ENCODE data around the gene DCTN1.

The DCTN1 gene

GRCh38 chr2:74364533-74365505 is 15.3 kb downstream of the DCTN1 start:
- no peak for DNase-seq (ENCODE audit: low read depth)
- TF ChIP-seq CTCF (IDR thresholded peaks at IDR 0.05; ENCODE audit: low read length, missing control alignments): no peak
- no peak overlapping the region for H3K4me3 ChIP-seq (replicated peaks; ENCODE audit: low read depth, low read length)

GRCh38 chr2:74361327-74361726 is 18.8 kb downstream of the DCTN1 start:
- no peak for DNase-seq (ENCODE audit: low read depth)
- no peak for TF ChIP-seq CTCF (IDR thresholded peaks at IDR 0.05; ENCODE audit: low read length, missing control alignments)
- no peak overlapping the region for H3K4me3 ChIP-seq (replicated peaks; ENCODE audit: low read depth, low read length)

- DNase-seq (ENCODE audit: low read depth): no peak
- TF ChIP-seq CTCF (IDR thresholded peaks at IDR 0.05; ENCODE audit: low read length, missing control alignments): no peak
- no peak overlapping the region for H3K4me3 ChIP-seq (replicated peaks; ENCODE audit: low read depth, low read length)
Measured at GRCh38 chr2:74357627-74358026, 22.5 kb downstream of the DCTN1 start.

- DNase-seq (ENCODE audit: low read depth): no peak
- H3K4me3 ChIP-seq (replicated peaks; ENCODE audit: low read depth, low read length): no peak overlapping the region
- no peak for TF ChIP-seq CTCF (IDR thresholded peaks at IDR 0.05; ENCODE audit: low read length, missing control alignments)
Measured at GRCh38 chr2:74349889-74350288, 30.2 kb downstream of the DCTN1 start.

- TF ChIP-seq CTCF (IDR thresholded peaks at IDR 0.05; ENCODE audit: low read length, missing control alignments): no peak
- no peak for DNase-seq (ENCODE audit: low read depth)
- no peak overlapping the region for H3K4me3 ChIP-seq (replicated peaks; ENCODE audit: low read depth, low read length)
Measured at GRCh38 chr2:74347742-74348141, 32.4 kb downstream of the DCTN1 start.

- TF ChIP-seq CTCF (IDR thresholded peaks at IDR 0.05; ENCODE audit: low read length, missing control alignments): no peak
- no peak for DNase-seq (ENCODE audit: low read depth)
- H3K4me3 ChIP-seq (replicated peaks; ENCODE audit: low read depth, low read length): no peak overlapping the region
Measured at GRCh38 chr2:74347303-74347702, 32.8 kb downstream of the DCTN1 start.
